HCT116 (cell line): Measurements from ENCODE around the gene NUDT2. TPM values are rescaled to one million over a fixed set of nuclear protein-coding genes. Genes with fewer than 3 reads are reported as not detected.

Source experiments
- ATAC-seq: fragments of 200-7000 bp; cut with Tn5 transposase; 2 replicates; pipeline ENCODE4 v1.9.1; 2020; ENCODE audit warnings: mild to moderate bottlenecking, moderate library complexity
- BruUV-seq: library from RNA; stranded (reverse); fragments of 400-500 nt; replicated peaks from 2 replicates; lab custom pipeline; 2021; lab: Mats Ljungman, UMichigan
- CTCF ChIA-PET: fragments of 300-600 bp; sonication (Branson Sonifier 250); formaldehyde crosslinking; loops from one replicate; lab custom pipeline; 2021; ENCODE audit warnings: antibody characterized with exemption; lab: Charles Lee
- POLR2A ChIA-PET: fragments of 300-600, 350-600 bp; sonication (Branson Sonifier 250); formaldehyde crosslinking; loops from one replicate; lab custom pipeline; 2021; ENCODE audit warnings: antibody characterized with exemption; lab: Charles Lee
- RAD21 ChIA-PET, 2 experiments: fragments of 300-600 bp; sonication (Branson Sonifier 250); formaldehyde crosslinking; loops; one replicate each; lab custom pipeline; 2023; ENCODE audit warnings: low total read pairs in 2 of 2; ENCODE audit not compliant: uncharacterized antibody in 2 of 2, unreplicated experiment in 2 of 2, low non-redundant PET in 1 of 2; lab: Charles Lee
- DNase-seq: peaks from one replicate; pipeline ENCODE4 v3.0.0-alpha.2; 2010; ENCODE audit warnings: low read depth, low spot score
- H2AFZ ChIP-seq: fragments of 200-600 bp; shearing (Covaris generic), sonication (generic); 2 replicates; pipeline ENCODE4 v1.6.1; 2017; ENCODE audit warnings: low read depth, mixed run types, mixed read lengths, antibody characterized with exemption, low read length; ENCODE audit not compliant: poor library complexity, severe bottlenecking
- H3K27ac ChIP-seq: 2 replicates; pipeline ENCODE4 v1.5.1; 2012; ENCODE audit warnings: low read depth, low read length
- H3K27me3 ChIP-seq: fragments of 200-600 bp; sonication (generic); 2 replicates; pipeline ENCODE4 v1.6.1; 2016; ENCODE audit warnings: mixed run types, low read length, mixed read lengths; ENCODE audit not compliant: insufficient read depth
- H3K36me3 ChIP-seq, 2 experiments: fragments of 200-500 bp in 1 of 2; fragments of 200-600 bp in 1 of 2; sonication (Bioruptor generic) in 1 of 2; sonication (generic) in 1 of 2; 2 replicates each; pipeline versions ENCODE4 v1.5.1 to v1.6.1; 2014 to 2016; ENCODE audit warnings: low read length in 2 of 2, inconsistent platforms in 1 of 2, mixed read lengths in 1 of 2, mixed run types in 1 of 2; ENCODE audit not compliant: insufficient read depth in 2 of 2, control insufficient read depth in 1 of 2
- H3K4me1 ChIP-seq, 2 experiments: fragments of 200-600 bp in 1 of 2; sonication (generic) in 1 of 2; 2 replicates each; pipeline versions ENCODE4 v1.5.1 to v1.6.1; 2012 to 2017; ENCODE audit warnings: low read length in 2 of 2, inconsistent platforms in 1 of 2, mild to moderate bottlenecking in 1 of 2, mixed read lengths in 1 of 2, mixed run types in 1 of 2, moderate library complexity in 1 of 2; ENCODE audit not compliant: insufficient read depth in 2 of 2, control insufficient read depth in 1 of 2
- H3K4me2 ChIP-seq: fragments of 200-600 bp; sonication (generic); 2 replicates; pipeline ENCODE4 v1.6.1; 2017; ENCODE audit warnings: mixed run types, low read length, mixed read lengths
- H3K4me3 ChIP-seq, 2 experiments: fragments of 200-600 bp in 1 of 2; sonication (generic) in 1 of 2; replicated peaks in 1 of 2; 2 replicates each; pipeline ENCODE4 v1.5.1; 2011 to 2016; ENCODE audit warnings: low read length in 2 of 2, control low read depth in 1 of 2, low read depth in 1 of 2, mild to moderate bottlenecking in 1 of 2, mixed read lengths in 1 of 2, mixed run types in 1 of 2
- H3K79me2 ChIP-seq: fragments of 200-600 bp; sonication (generic); 2 replicates; pipeline ENCODE4 v1.6.1; 2017; ENCODE audit warnings: mild to moderate bottlenecking, mixed run types, low read length, moderate library complexity, mixed read lengths; ENCODE audit not compliant: insufficient read depth
- H3K9ac ChIP-seq: fragments of 200-600 bp; sonication (generic); 2 replicates; pipeline ENCODE4 v1.6.1; 2016; ENCODE audit warnings: low read length, mixed read lengths
- H3K9me2 ChIP-seq: fragments of 200-600 bp; sonication (generic), shearing (Covaris generic); 2 replicates; pipeline ENCODE4 v1.6.1; 2017; ENCODE audit warnings: mixed run types, mild to moderate bottlenecking, moderate library complexity; ENCODE audit not compliant: insufficient read depth
- H3K9me3 ChIP-seq, 2 experiments: fragments of 200-500 bp in 1 of 2; fragments of 200-600 bp in 1 of 2; sonication (Bioruptor generic) in 1 of 2; sonication (generic) in 1 of 2; 2 replicates each; pipeline ENCODE4 v1.6.1; 2014 to 2017; ENCODE audit warnings: low read length in 2 of 2, mixed read lengths in 2 of 2, inconsistent platforms in 1 of 2, low read depth in 1 of 2, mild to moderate bottlenecking in 1 of 2, mixed run types in 1 of 2, moderate library complexity in 1 of 2; ENCODE audit not compliant: control insufficient read depth in 1 of 2, insufficient read depth in 1 of 2
- H4K20me1 ChIP-seq: fragments of 200-600 bp; sonication (generic), shearing (Covaris generic); 2 replicates; pipeline ENCODE4 v1.6.1; 2017; ENCODE audit warnings: mixed run types, mild to moderate bottlenecking, moderate library complexity; ENCODE audit not compliant: insufficient read depth
- CTCF ChIP-seq, 3 experiments: fragments of 200-600 bp in 1 of 3; sonication (generic) in 1 of 3; IDR thresholded peaks in 2 of 3; conservative IDR thresholded peaks in 1 of 3; 2 replicates each; pipeline ENCODE4 v1.5.1; 2012 to 2017; ENCODE audit warnings: low read depth in 2 of 3, low read length in 2 of 3, antibody characterized with exemption in 1 of 3, borderline replicate concordance in 1 of 3, control low read depth in 1 of 3, mild to moderate bottlenecking in 1 of 3, mixed read lengths in 1 of 3, mixed run types in 1 of 3, moderate library complexity in 1 of 3; ENCODE audit not compliant: insufficient read depth in 1 of 3
- EZH2 ChIP-seq: fragments of 200-600 bp; sonication (generic); IDR thresholded peaks from 2 replicates; pipeline ENCODE4 v1.6.1; 2017; ENCODE audit warnings: antibody characterized with exemption, mixed run types
- JUND ChIP-seq: IDR thresholded peaks from 2 replicates; pipeline ENCODE4 v1.6.1; 2012
- RAD21 ChIP-seq: IDR thresholded peaks from 2 replicates; pipeline ENCODE4 v1.6.1; 2012; ENCODE audit warnings: low read depth, mild to moderate bottlenecking
- SIN3A ChIP-seq: IDR thresholded peaks from 2 replicates; pipeline ENCODE4 v1.6.1; 2012; ENCODE audit warnings: low read depth
- YY1 ChIP-seq: IDR thresholded peaks from 2 replicates; pipeline ENCODE4 v1.6.1; 2011; ENCODE audit warnings: low read length, low read depth, moderate library complexity, mild to moderate bottlenecking; ENCODE audit not compliant: insufficient replicate concordance; ENCODE audit errors: extremely low read depth
- ZNF274 ChIP-seq: fragments of 200-500 bp; sonication (Bioruptor generic); IDR thresholded peaks from 2 replicates; pipeline ENCODE4 v1.6.1; 2014; ENCODE audit warnings: mild to moderate bottlenecking, low read depth, low read length, inconsistent platforms
- intact Hi-C: fragments of 100-400 bp; cut with micrococcal nuclease; formaldehyde crosslinking; loops from 2 replicates; pipeline ENCODE4 v1.10.0; 2022
- total RNA-seq: library from RNA; stranded (reverse); gene quantifications from one replicate; pipeline ENCODE4 v1.2.1, GENCODE V29; 2021; ENCODE audit not compliant: unreplicated experiment

NUDT2 gene
- total RNA-seq, 1 experiment from 2014 or later: 39.3 TPM

- TF ChIP-seq EZH2: no peak
- no peak for TF ChIP-seq ZNF274
- no peak for TF ChIP-seq RAD21
- no peak for TF ChIP-seq YY1
Observed at GRCh38 chr9:34331196-34331595, 1.8 kb downstream of the NUDT2 start (continued).

GRCh38 chr9:34332076-34332964, 3.0 kb downstream of the NUDT2 start:
- H2AFZ ChIP-seq: no peak overlapping the region
- peaks cover 75% of the 10 kb centered on the region for H3K79me2 ChIP-seq
- TF ChIP-seq JUND (no peak), RAD21 (peak; percentile 81), SIN3A (0 out of 2 replicates have a peak, but pooled peaks have one; percentile 36), CTCF (IDR thresholded peaks at IDR 0.05 in 2 of 3, conservative IDR thresholded peaks at IDR 0.05 in 1 of 3; ENCODE audit: borderline replicate concordance in 1 of 3, insufficient read depth in 1 of 3, low read depth in 2 of 3, low read length in 2 of 3) (peak; percentile 40 to 71 (median 58)), ZNF274 (no peak)
- H3K36me3 ChIP-seq: no peaks in the 10 kb centered on the region
- no peak overlapping the region for H3K27ac ChIP-seq
- H3K27me3 ChIP-seq: no peaks in the 10 kb centered on the region
- ATAC-seq (no peak), DNase-seq (peak; percentile 28)
- no peaks in the 10 kb centered on the region for H3K9me3 ChIP-seq
- H3K4me3 ChIP-seq: no peak overlapping the region
- H3K9me2 ChIP-seq: no peaks in the 10 kb centered on the region
- intact Hi-C loops: loop anchor here (1.0 to 5.0 kb wide), 4 partner anchors 47 to 270 kb away; no protein-coding TSS in a partner anchor
- no peaks in the 10 kb centered on the region for H4K20me1 ChIP-seq
- H3K4me1 ChIP-seq: peaks cover 8 to 23% of the 10 kb centered on the region in 2 experiments; a peak in 3 of 4 replicates
- BruUV-seq: no TSS peak
- no peak overlapping the region for H3K9ac ChIP-seq
- ChIA-PET CTCF (interaction anchor here (0.6 to 4.7 kb wide), 7 partner anchors 41 to 272 kb away, joined by 3 to 54 read pairs (median 4); partner anchors contain the start of gene MYORG), RAD21 (no interaction called here), POLR2A (interaction anchor here (1.4 kb wide), 1 partner anchor 45 kb away, joined by 4 read pairs; the partner anchor contains the start of gene MYORG)
- peak overlapping the region; percentile 28; the same call in 1 of the 2 replicates for H3K4me2 ChIP-seq
